GM19193 (cell line): Measurements from ENCODE around the gene PLXDC2.

Source experiments
- POLR2A ChIP-seq: IDR thresholded peaks from 4 replicates; pipeline ENCODE4 v1.6.1; 2011; ENCODE audit not compliant: insufficient read depth, insufficient read length; ENCODE audit errors: extremely low read depth

Gene PLXDC2

DNA sequence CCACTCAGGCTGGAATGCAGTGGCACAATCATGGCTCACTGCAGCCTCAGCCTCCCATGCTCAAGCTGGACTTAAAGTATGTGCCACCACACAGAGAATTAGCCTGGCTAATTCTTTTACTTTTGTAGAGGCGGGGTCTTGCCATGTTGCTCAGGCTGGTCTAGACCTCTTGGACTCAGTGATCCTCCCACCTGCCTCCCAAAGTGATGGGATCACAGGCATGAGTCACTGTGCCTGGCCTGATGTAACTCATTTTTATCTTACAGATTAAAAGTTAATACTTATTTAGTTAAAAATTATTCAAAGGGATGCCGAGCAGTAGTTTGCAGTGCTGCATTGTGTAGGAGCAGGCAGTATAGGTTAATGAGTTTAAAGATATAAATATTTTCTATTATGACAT is 12.6 kb upstream of the PLXDC2 start:
- TF ChIP-seq POLR2A, result no peak

DNA sequence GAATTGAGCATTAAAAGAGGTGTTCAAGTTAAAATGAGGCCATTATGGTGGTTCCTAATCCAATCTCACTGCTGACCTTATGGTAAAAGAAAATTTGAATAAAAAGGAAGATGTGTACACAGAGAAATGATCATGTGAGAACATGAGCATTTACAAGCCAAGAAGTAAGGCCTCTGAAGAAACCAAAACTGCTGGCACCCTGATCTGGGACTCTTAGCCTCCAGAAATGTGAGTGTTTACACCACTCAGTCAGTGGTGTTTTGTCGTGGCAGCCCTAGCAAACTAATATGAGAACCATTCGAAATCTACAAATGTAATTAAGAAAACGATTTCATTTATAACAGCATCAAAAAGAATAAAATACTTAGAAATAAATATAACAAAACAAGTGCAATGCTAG is 6.8 kb upstream of the PLXDC2 start:
- no peak for TF ChIP-seq POLR2A

DNA sequence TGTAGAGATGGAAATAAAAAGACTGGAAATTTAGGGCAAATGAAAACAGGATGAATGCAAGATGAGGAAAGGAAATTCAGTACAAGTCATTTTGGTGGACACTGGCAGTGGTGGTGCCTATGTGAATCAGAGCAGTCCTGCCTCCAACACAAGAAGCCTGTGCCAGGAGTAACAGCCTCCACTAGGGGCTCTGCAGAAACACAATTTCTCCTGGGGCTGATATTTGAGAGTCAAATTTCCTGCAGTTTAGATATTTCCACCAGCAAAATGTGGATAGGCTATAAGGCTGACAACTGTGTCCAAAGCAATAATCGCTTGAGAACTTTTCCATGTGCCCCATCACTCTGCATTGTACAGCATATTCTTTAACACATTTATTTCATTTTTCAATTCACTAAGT is 4.7 kb upstream of the PLXDC2 start:
- TF ChIP-seq POLR2A, result no peak

DNA sequence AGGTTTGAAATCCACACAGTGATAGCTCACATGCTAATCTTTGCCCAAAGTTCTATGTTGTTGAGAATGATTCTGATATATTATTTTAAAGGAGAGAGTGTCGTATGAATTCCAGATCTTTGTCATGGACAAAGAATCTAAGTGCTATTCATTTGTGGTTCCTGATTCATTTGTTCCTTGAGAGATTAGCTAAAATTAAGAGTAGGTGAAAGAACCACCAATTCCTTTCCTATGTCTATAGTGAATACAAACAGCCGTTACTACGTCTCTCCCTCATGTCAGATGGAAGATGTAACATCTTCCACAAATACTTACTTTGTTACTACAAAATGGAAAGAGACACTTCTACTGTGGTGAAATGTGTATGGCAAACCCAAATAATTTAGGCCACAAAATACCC is 3.3 kb upstream of the PLXDC2 start:
- no peak for TF ChIP-seq POLR2A

DNA sequence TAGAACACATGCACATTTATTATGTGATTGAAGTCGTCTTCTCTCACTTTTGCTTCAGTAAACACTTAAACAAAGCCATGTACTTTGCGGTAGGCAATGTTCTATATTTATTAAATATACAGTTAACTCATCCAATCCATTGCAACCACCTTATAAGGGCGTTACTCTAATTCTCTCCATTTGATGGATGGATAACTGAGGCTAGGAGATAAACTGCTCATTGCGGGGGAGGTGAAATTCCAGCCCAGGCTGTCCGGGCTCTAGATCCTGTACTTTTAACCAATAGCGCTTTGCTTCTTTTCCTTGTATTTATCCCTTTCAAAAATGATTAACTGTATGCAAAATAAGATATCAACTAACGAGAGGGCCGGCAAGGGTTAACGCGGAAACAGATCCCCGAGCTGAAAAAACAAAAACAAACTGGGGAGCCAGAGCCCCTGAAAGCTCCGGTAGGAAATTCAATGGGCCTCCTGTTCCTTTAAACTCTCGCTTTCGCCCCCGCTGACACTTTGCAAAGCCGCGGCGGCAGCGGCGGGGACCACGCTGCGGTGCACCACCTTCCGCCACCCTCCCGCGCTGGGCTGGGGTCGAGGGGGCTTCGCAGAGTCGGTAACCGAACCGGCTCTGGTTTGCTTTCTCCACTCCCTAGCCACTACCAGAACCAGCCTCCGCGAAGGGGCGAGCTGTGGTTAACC is 1.0 kb upstream of the PLXDC2 start:
- no peak for TF ChIP-seq POLR2A

GRCh38 chr10:19815731-19816410 is 361 bp upstream of the PLXDC2 start:
- TF ChIP-seq POLR2A, result no peak

GRCh38 chr10:19817231-19817933 is 1.1 kb downstream of the PLXDC2 start:
- no peak for TF ChIP-seq POLR2A

- no peak for TF ChIP-seq POLR2A
These were observed 2.6 kb downstream of the PLXDC2 start for GRCh38 chr10:19818876-19819275.

DNA sequence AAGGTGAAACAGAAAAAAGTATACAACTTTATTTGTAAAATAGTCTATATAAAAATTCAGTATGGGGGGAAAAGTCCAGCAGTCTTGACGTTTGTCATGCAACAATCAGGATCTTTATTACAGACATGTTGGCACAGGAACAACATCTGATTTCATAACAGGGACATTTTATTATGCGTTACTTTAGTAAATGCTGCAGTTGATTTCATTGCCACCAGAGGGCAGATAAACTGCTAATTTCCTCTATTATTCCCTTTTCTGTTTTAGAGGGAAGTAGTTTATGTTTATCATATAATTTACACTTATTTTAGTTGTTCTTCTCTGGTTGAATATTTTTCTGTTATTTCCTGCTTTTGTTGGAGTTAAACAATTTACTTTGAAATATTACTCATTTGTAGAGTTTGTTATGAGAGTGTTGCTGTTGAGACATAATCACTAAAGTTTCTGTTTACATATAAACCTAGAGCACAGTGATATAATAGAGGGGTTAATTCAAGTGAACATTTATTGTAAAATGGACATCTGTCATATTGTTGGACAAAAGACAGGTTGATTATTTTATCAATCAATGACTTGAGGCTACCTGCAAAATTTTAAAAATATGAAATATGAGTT is 3.3 kb downstream of the PLXDC2 start:
- TF ChIP-seq POLR2A, result no peak

- TF ChIP-seq POLR2A, result no peak
These were observed 8.4 kb downstream of the PLXDC2 start for GRCh38 chr10:19824381-19825342.

DNA sequence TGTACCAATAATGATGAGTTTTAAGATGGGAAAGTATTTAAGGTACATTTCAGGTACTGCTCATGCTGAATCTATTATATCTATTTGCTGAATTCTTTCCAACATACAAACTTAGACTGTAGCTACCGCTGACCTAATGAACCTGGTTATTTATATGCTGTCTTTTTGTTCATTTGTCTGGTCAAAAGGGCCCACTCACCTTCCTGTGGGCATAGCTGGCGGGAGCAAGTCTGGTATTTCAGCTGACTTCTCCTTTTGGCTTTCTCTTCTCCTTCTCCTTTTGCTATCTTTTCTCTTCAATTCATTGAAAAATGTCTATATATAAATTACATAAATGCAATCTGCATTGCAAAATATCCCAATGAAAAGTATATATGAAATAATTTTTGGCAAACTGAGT is 9.5 kb downstream of the PLXDC2 start:
- TF ChIP-seq POLR2A, result no peak

DNA sequence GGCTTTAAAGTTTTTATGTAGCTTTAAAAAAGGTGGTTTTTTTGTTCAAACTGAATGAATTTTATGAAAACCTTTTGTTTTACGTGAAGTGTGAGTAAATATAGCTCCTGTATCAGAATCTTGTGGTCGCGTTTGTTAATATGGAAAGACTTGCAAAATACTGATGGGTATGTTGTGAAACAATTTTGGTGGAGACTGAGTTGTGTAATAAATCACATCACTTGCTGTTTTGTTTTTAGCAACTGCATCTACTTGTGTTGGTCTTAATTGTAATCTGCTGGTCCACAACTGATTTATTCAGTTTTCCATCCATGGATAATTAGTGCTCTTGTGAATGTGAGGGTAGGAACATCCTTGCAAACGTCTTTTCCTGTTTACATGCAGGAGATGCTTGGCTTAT is 10.5 kb downstream of the PLXDC2 start:
- TF ChIP-seq POLR2A, result no peak

- no peak for TF ChIP-seq POLR2A
These were observed 12.2 kb downstream of the PLXDC2 start for GRCh38 chr10:19828278-19829049.

DNA sequence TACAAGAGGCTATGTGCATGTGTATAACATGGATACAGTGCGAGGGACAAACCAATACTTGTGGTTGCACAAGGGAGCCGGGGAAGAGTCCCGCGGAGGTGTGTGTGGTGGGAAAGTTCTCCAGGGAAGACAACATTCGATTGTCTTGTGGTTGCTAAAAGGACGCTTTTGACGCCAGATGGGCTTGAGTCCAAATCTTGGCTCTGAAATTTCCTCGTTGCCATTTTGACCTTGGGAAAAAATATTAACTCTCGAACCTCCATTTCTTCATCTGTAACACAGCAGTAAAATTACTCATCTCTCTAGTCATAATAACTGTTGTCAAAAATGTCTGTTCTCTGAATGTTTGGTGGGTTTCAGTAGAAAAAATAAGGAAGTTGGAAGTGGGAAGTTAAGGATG is 16.5 kb downstream of the PLXDC2 start:
- TF ChIP-seq POLR2A, result no peak
